HG02798 (cell line): ENCODE measurements around the gene TEAD2.

Experiments
- ATAC-seq: cut with Tn5 transposase; IDR thresholded peaks from one replicate; pipeline ENCODE4 v1.9.1; 2021; ENCODE audit warnings: mild to moderate bottlenecking; ENCODE audit not compliant: unreplicated experiment, poor library complexity

Gene TEAD2

GRCh38 chr19:49297403-49297802 is 64.8 kb downstream of the TEAD2 start:
- ATAC-seq: no peak

- ATAC-seq: no peak
These were observed 66.9 kb downstream of the TEAD2 start for GRCh38 chr19:49295208-49295880.

DNA sequence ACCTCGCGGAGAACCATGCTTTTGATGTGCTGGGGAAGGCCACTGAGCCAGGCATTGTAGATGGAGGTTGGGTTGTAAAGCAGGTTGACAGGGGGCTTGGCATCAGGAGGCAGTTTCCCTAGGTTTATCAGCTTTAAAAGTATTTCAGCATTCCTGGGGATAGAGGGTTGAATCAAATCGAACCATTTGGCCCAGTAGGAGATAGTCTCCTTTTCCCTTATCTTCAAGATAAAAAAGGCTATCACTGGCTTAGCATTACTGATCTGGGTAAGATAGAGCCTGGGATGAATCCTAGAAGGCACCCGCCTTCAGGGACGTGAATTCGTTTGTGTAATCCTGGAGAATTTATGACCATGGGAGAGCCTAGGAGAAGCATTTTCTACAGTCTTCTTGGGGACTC is 67.8 kb downstream of the TEAD2 start:
- ATAC-seq: no peak
